ENCODE data around the gene IL6R. TPM values are rescaled to one million over a fixed set of nuclear protein-coding genes. Genes with fewer than 3 reads are reported as not detected.

The IL6R gene
- polyA plus RNA-seq, 10 donors, result 3.1 to 7.6 (median 4.2) TPM

DNA sequence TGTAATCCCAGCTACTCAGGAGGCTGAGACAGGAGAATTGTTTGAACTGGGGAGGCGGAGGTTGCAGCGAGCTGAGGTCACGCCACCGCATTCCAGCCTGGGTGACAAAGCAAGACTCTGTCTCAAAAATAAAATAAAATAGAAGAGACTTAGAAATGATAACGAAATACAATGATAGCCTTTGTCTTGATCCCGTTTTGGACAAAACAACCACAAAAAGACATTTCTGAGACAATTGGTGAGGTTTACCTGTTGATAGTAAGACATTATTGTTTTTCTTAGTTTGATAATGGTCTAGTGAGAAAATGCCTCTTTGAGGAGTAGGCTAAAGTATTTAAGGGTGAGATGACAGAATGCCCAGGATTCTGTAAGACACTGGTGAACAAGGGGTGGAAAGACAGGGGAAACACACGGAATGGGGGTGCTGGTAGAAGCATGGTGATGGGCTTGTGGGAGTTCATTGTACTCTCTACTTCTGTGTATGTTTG lies 109.0 kb downstream of the IL6R start:
- no peak for DNase-seq

DNA sequence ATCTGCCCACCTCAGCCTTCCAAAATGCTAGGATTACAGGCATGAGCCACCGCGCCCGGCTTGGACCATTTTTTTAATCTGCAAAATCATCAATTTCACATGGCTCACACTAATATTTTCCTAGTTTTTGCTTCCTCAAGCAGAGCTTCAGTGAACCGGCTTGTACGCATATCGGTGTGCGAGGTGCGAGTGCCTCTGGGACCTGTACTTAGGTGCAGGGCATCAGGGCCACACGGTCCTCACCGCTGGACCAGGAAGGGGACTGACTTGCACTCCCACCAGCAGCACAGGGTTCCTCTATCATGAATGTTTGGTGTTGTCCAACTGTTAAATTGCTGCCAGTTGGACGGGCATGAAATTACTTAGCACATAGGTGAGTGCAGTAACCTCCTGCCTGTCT lies 112.5 kb downstream of the IL6R start:
- DNase-seq, result no peak

Other genes starting within 250 kb of the IL6R start
- 100 to 1,000 TPM; 271 to 851 (median 615) TPM for gene TPM3, start 213.2 kb upstream of the IL6R start, polyA plus RNA-seq (ENCODE audit: insufficient read length in 10 of 10)
- not detected for gene CFAP141, start 199.0 kb upstream of the IL6R start, polyA plus RNA-seq (ENCODE audit: insufficient read length in 10 of 10)
- gene UBAP2L, start 184.4 kb upstream of the IL6R start, polyA plus RNA-seq (ENCODE audit: insufficient read length in 10 of 10), result 100 to 1,000 TPM in 8 of 10 donors, 10 to 100 TPM in 2; 94.8 to 131 (median 111) TPM
- gene HAX1, start 132.7 kb upstream of the IL6R start, polyA plus RNA-seq (ENCODE audit: insufficient read length in 10 of 10), result 10 to 100 TPM; 61.4 to 78.2 (median 69.1) TPM
- gene AQP10, start 84.2 kb upstream of the IL6R start, polyA plus RNA-seq (ENCODE audit: insufficient read length in 10 of 10), result under 1 TPM in 3 of 10 donors, not detected in 7; 0.07 to 0.26 (median 0.16) TPM
- 10 to 100 TPM; 20.8 to 30.5 (median 24.8) TPM for gene ATP8B2, start 79.8 kb upstream of the IL6R start, polyA plus RNA-seq (ENCODE audit: insufficient read length in 10 of 10)
- 1 to 10 TPM; 1.1 to 4.2 (median 1.9) TPM for gene TDRD10, start 96.9 kb downstream of the IL6R start, polyA plus RNA-seq (ENCODE audit: insufficient read length in 10 of 10)
- 10 to 100 TPM in 4 of 10 donors, 1 to 10 TPM in 6; 6.3 to 13.3 (median 9.1) TPM for gene SHE, start 97.1 kb downstream of the IL6R start, polyA plus RNA-seq (ENCODE audit: insufficient read length in 10 of 10)
- 10 to 100 TPM; 42.9 to 79.8 (median 62.1) TPM for gene UBE2Q1, start 153.3 kb downstream of the IL6R start, polyA plus RNA-seq (ENCODE audit: insufficient read length in 10 of 10)
- gene CHRNB2, start 162.4 kb downstream of the IL6R start, polyA plus RNA-seq (ENCODE audit: insufficient read length in 10 of 10), result 1 to 10 TPM in 1 of 10 donors, under 1 TPM in 9; 0.07 to 1.4 (median 0.23) TPM
- 10 to 100 TPM; 41.8 to 71.8 (median 50.3) TPM for gene ADAR, start 202.8 kb downstream of the IL6R start, polyA plus RNA-seq (ENCODE audit: insufficient read length in 10 of 10)

Measured in muscle of back (tissue), 11 donors.